Mesendoderm (in vitro differentiated cells): Measurements from ENCODE around the gene KDM4F.

Experiments
- DNase-seq: peaks from one replicate; pipeline ENCODE4 v3.0.0; 2013
- H2AK5ac ChIP-seq: 2 replicates; pipeline ENCODE4 v1.6.1; 2013; ENCODE audit warnings: low read length, inconsistent platforms
- H2BK120ac ChIP-seq: 2 replicates; pipeline ENCODE4 v1.6.1; 2013; ENCODE audit warnings: low read depth, mild to moderate bottlenecking, low read length, moderate library complexity, mixed read lengths
- H2BK15ac ChIP-seq: replicated peaks from 2 replicates; pipeline ENCODE4 v1.6.1; 2013; ENCODE audit warnings: low read depth, mild to moderate bottlenecking, moderate library complexity
- H2BK5ac ChIP-seq: 2 replicates; pipeline ENCODE4 v1.6.1; 2013; ENCODE audit warnings: low read length, inconsistent platforms
- H3K18ac ChIP-seq: 2 replicates; pipeline ENCODE4 v1.6.1; 2013; ENCODE audit warnings: mild to moderate bottlenecking, low read length, mixed read lengths
- H3K23ac ChIP-seq: one replicate; pipeline ENCODE4 v1.6.1; 2013; ENCODE audit warnings: low read length
- H3K27ac ChIP-seq: 2 replicates; pipeline ENCODE4 v1.5.1; 2013; ENCODE audit warnings: low read depth, mild to moderate bottlenecking, inconsistent platforms, low read length, moderate library complexity
- H3K27me3 ChIP-seq: 2 replicates; pipeline ENCODE4 v1.6.1; 2013; ENCODE audit warnings: low read length, control low read depth, mild to moderate bottlenecking, inconsistent platforms; ENCODE audit not compliant: insufficient read depth, poor library complexity
- H3K36me3 ChIP-seq: 2 replicates; pipeline ENCODE4 v1.6.1; 2013; ENCODE audit warnings: low read length, inconsistent platforms; ENCODE audit not compliant: control insufficient read depth, insufficient read depth
- H3K4ac ChIP-seq: one replicate; pipeline ENCODE4 v1.6.1; 2013; ENCODE audit warnings: low read depth, mild to moderate bottlenecking, low read length, moderate library complexity
- H3K4me1 ChIP-seq: 2 replicates; pipeline ENCODE4 v1.6.1; 2013; ENCODE audit warnings: low read depth, low read length, inconsistent platforms; ENCODE audit not compliant: control insufficient read depth
- H3K4me2 ChIP-seq: 2 replicates; pipeline ENCODE4 v1.6.1; 2013; ENCODE audit warnings: low read length
- H3K4me3 ChIP-seq: 2 replicates; pipeline ENCODE4 v1.5.1; 2013; ENCODE audit warnings: mild to moderate bottlenecking, low read length
- H3K56ac ChIP-seq: one replicate; pipeline ENCODE4 v1.6.1; 2013; ENCODE audit warnings: low read length
- H3K79me1 ChIP-seq: 2 replicates; pipeline ENCODE4 v1.6.1; 2013; ENCODE audit warnings: low read length, inconsistent platforms
- H3K79me2 ChIP-seq: 2 replicates; pipeline ENCODE4 v1.6.1; 2013; ENCODE audit warnings: mild to moderate bottlenecking, low read length; ENCODE audit not compliant: control insufficient read depth, insufficient read depth
- H3K9ac ChIP-seq: 2 replicates; pipeline ENCODE4 v1.6.1; 2013; ENCODE audit warnings: low read length, inconsistent platforms
- H4K5ac ChIP-seq: one replicate; pipeline ENCODE4 v1.6.1; 2013; ENCODE audit warnings: low read length
- H4K8ac ChIP-seq: one replicate; pipeline ENCODE4 v1.6.1; 2013; ENCODE audit warnings: low read depth, mild to moderate bottlenecking, control low read depth, low read length, moderate library complexity
- WGBS: extraction: QIAGEN DNeasy Blood & Tissue Kit; methylation state at CpG from one replicate; pipeline ENCODE4 v1.1.7; 2013; ENCODE audit warnings: low lambda C conversion rate, missing lambda C conversion rate; ENCODE audit not compliant: insufficient coverage; ENCODE audit errors: extremely low coverage; 5-methylcytosine and 5-hydroxymethylcytosine counted together

The KDM4F gene

DNA sequence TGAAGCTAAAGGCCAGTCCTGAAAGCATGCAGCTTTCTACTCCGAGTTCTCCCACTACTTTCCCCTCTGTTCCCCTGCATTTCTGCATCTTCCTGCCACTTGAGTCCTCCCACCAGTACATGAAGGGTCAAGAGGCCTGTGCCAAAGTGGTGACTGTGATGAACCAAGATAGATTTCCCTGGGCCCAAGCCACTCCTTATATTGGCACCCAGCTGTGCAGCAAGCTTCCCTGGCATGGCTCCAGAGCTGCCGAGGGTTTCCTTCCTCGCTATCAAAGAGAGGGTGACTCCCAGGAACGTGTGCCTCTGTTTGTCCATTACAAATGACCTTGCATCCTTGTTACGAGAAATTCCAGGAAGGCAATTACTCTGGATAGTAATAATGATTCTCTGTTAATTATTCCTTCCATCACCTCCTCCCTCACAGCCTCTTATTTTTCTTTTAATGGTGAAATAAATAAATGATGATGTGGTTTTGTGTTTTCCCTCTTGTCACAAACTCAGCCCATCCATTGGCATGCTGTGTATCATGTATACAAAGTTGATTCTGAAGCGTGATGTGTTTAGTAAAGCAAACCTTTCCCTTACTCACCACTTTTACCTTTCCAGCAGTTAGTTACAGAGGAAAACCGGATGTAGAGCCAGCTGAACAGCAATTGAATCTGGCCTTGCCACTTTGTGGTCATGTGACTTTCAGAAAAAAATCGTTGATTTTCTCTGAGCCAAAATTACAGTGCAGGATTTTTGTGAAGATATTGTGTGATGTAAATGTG lies 25.8 kb downstream of the KDM4F start:
- Histone ChIP-seq H3K4me3 (no peak overlapping the region), H3K4me2 (no peak overlapping the region), H3K27ac (no peak overlapping the region), H4K5ac (no peak overlapping the region), H2BK120ac (no peak overlapping the region), H3K18ac (no peak overlapping the region), H3K4ac (no peak overlapping the region), H3K23ac (no peak overlapping the region), H3K27me3 (no peaks in the 10 kb centered on the region), H2BK15ac (no peak overlapping the region), H2BK5ac (no peak overlapping the region), H3K4me1 (no peaks in the 10 kb centered on the region), H2AK5ac (no peak overlapping the region), H3K36me3 (no peaks in the 10 kb centered on the region), H3K56ac (no peak overlapping the region), H3K79me1 (no peaks in the 10 kb centered on the region), H3K9ac (no peak overlapping the region), H4K8ac (no peak overlapping the region), H3K79me2 (no peaks in the 10 kb centered on the region)
- WGBS = no CpG with 5 or more reads among the region's 8 CpGs
- DNase-seq = no peak

DNA sequence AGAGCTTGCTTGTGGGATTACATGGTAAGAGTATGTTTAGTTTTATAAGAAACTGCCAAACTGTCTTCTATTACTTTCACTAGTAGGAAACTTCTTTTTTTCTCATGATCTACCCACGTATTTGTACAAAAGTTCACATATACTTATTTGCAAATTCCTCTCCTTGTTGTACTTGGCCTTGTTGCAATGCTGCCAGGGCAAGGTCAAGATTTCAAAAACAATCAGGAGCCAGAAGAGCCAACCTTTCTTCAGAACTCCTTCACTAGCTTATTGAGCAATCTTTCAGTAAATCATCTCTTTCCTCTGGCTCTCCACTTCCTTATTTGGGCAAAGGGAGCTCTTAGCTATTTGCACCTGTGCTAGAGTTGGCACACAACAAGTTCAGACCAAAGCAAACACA lies 27.2 kb downstream of the KDM4F start:
- Histone ChIP-seq H3K4ac (no peak overlapping the region), H3K79me1 (no peaks in the 10 kb centered on the region), H3K18ac (no peak overlapping the region), H2BK5ac (no peak overlapping the region), H3K27ac (no peak overlapping the region), H3K27me3 (no peaks in the 10 kb centered on the region), H2BK120ac (no peak overlapping the region), H3K4me3 (no peak overlapping the region), H2AK5ac (no peak overlapping the region), H3K79me2 (no peaks in the 10 kb centered on the region), H3K4me2 (no peak overlapping the region), H3K56ac (no peak overlapping the region), H4K5ac (no peak overlapping the region), H4K8ac (no peak overlapping the region), H3K36me3 (no peaks in the 10 kb centered on the region), H3K9ac (no peak overlapping the region), H2BK15ac (no peak overlapping the region), H3K23ac (no peak overlapping the region), H3K4me1 (no peaks in the 10 kb centered on the region)
- WGBS = no CpG with 5 or more reads among the region's 1 CpG
- DNase-seq = no peak

- H3K23ac ChIP-seq = no peak overlapping the region
- no peaks in the 10 kb centered on the region for H3K4me1 ChIP-seq
- no peak overlapping the region for H3K9ac ChIP-seq
- H2BK120ac ChIP-seq = no peak overlapping the region
- H4K5ac ChIP-seq = no peak overlapping the region
- no peak for DNase-seq
- H3K4me2 ChIP-seq = no peak overlapping the region
- no peak overlapping the region for H2AK5ac ChIP-seq
- H3K18ac ChIP-seq = no peak overlapping the region
- no peak overlapping the region for H3K4me3 ChIP-seq
- H3K27ac ChIP-seq = no peak overlapping the region
- no peak overlapping the region for H2BK5ac ChIP-seq
- H3K79me1 ChIP-seq = no peaks in the 10 kb centered on the region
- no peaks in the 10 kb centered on the region for H3K79me2 ChIP-seq
- no peak overlapping the region for H2BK15ac ChIP-seq
- H3K4ac ChIP-seq = no peak overlapping the region
- no peak overlapping the region for H3K56ac ChIP-seq
- H3K27me3 ChIP-seq = no peaks in the 10 kb centered on the region
- no peak overlapping the region for H4K8ac ChIP-seq
- no peaks in the 10 kb centered on the region for H3K36me3 ChIP-seq
Measured at GRCh38 chr11:95076981-95077380, 27.8 kb downstream of the KDM4F start.

- H3K4me1 ChIP-seq = no peaks in the 10 kb centered on the region
- no CpG with 5 or more reads among the region's 1 CpG for WGBS
- no peak overlapping the region for H3K27ac ChIP-seq
- no peak overlapping the region for H3K4me2 ChIP-seq
- no peak overlapping the region for H3K4me3 ChIP-seq
- H2BK120ac ChIP-seq = no peak overlapping the region
- no peak overlapping the region for H2BK5ac ChIP-seq
- no peak overlapping the region for H3K18ac ChIP-seq
- H3K79me1 ChIP-seq = no peaks in the 10 kb centered on the region
- no peaks in the 10 kb centered on the region for H3K27me3 ChIP-seq
- no peak overlapping the region for H3K9ac ChIP-seq
- no peak for DNase-seq
- no peaks in the 10 kb centered on the region for H3K79me2 ChIP-seq
- H2AK5ac ChIP-seq = no peak overlapping the region
- no peak overlapping the region for H4K5ac ChIP-seq
- H3K56ac ChIP-seq = no peak overlapping the region
- no peak overlapping the region for H4K8ac ChIP-seq
- no peak overlapping the region for H3K4ac ChIP-seq
- no peak overlapping the region for H3K23ac ChIP-seq
- no peak overlapping the region for H2BK15ac ChIP-seq
- H3K36me3 ChIP-seq = no peaks in the 10 kb centered on the region
Measured at GRCh38 chr11:95078526-95078925, 29.3 kb downstream of the KDM4F start.

- H2BK5ac ChIP-seq = no peak overlapping the region
- no peak overlapping the region for H3K4ac ChIP-seq
- no peak overlapping the region for H2BK15ac ChIP-seq
- no peak overlapping the region for H3K56ac ChIP-seq
- H3K23ac ChIP-seq = no peak overlapping the region
- no CpG with 5 or more reads among the region's 5 CpGs for WGBS
- no peak overlapping the region for H2BK120ac ChIP-seq
- no peak overlapping the region for H3K9ac ChIP-seq
- no peaks in the 10 kb centered on the region for H3K4me1 ChIP-seq
- H4K8ac ChIP-seq = no peak overlapping the region
- no peak overlapping the region for H4K5ac ChIP-seq
- peak overlapping the region; percentile 15 for H3K18ac ChIP-seq
- H3K27me3 ChIP-seq = no peaks in the 10 kb centered on the region
- no peak overlapping the region for H3K27ac ChIP-seq
- H3K79me2 ChIP-seq = no peaks in the 10 kb centered on the region
- no peaks in the 10 kb centered on the region for H3K36me3 ChIP-seq
- no peak overlapping the region for H2AK5ac ChIP-seq
- no peak overlapping the region for H3K4me2 ChIP-seq
- DNase-seq = no peak
- H3K79me1 ChIP-seq = no peaks in the 10 kb centered on the region
- no peak overlapping the region for H3K4me3 ChIP-seq
Measured at GRCh38 chr11:95081010-95081409, 31.8 kb downstream of the KDM4F start.

GRCh38 chr11:95081412-95081811 lies 32.2 kb downstream of the KDM4F start:
- Histone ChIP-seq H4K5ac (no peak overlapping the region), H3K79me1 (no peaks in the 10 kb centered on the region), H2BK120ac (no peak overlapping the region), H3K4me3 (no peak overlapping the region), H2BK15ac (no peak overlapping the region), H3K18ac (peak overlapping the region; percentile 35), H3K4me2 (no peak overlapping the region), H3K27me3 (no peaks in the 10 kb centered on the region), H4K8ac (no peak overlapping the region), H2BK5ac (no peak overlapping the region), H3K36me3 (no peaks in the 10 kb centered on the region), H3K4me1 (no peaks in the 10 kb centered on the region), H3K27ac (no peak overlapping the region), H3K23ac (no peak overlapping the region), H3K9ac (no peak overlapping the region), H3K56ac (no peak overlapping the region), H2AK5ac (no peak overlapping the region), H3K4ac (no peak overlapping the region), H3K79me2 (no peaks in the 10 kb centered on the region)
- no CpG with 5 or more reads among the region's 4 CpGs for WGBS
- DNase-seq = peak; percentile 54
